Measurements from ENCODE around the gene DLGAP1. TPM values are rescaled to one million over a fixed set of nuclear protein-coding genes. Genes with fewer than 3 reads are reported as not detected.

DLGAP1 gene
- total RNA-seq, 6 experiments from 2014 or later, result 0.19 to 1.3 (median 0.62) TPM

DNA sequence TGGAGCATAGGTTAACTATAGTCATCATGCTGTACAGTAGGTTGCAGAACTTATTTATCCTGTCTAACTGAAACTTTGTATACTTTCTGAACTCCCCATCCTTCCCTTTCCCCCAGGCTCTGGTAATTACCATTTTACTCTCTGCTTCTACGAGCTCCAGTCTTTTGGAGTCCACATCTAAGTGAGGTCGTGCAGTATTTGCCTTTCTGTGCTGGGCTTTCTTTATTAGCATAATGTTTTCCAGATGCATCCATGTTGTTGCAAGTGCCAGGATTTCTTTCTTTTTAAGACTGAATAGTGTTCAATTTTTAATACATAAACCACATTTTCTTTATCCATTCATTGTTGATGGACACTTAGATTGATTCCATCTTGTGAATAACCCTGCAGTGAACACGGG, 541.0 kb downstream of the DLGAP1 start:
- no peak for DNase-seq
- no peak overlapping the region for H3K4me3 Mint-ChIP-seq
- H3K27me3 Mint-ChIP-seq (ENCODE audit: insufficient read depth), result no peaks in the 10 kb centered on the region
- H3K9me3 Mint-ChIP-seq, result no peaks in the 10 kb centered on the region
- TF ChIP-seq CTCF (IDR thresholded peaks at IDR 0.05), result no peak
- peaks cover 47% of the 10 kb centered on the region for H3K4me1 Mint-ChIP-seq (ENCODE audit: low read depth)
- no peaks in the 10 kb centered on the region for H3K36me3 Mint-ChIP-seq (ENCODE audit: low read depth)
- H3K27ac Mint-ChIP-seq, result no peak overlapping the region

- H3K36me3 Mint-ChIP-seq (ENCODE audit: low read depth), result no peaks in the 10 kb centered on the region
Measured at GRCh38 chr18:3912705-3913104, 542.4 kb downstream of the DLGAP1 start.

DNA sequence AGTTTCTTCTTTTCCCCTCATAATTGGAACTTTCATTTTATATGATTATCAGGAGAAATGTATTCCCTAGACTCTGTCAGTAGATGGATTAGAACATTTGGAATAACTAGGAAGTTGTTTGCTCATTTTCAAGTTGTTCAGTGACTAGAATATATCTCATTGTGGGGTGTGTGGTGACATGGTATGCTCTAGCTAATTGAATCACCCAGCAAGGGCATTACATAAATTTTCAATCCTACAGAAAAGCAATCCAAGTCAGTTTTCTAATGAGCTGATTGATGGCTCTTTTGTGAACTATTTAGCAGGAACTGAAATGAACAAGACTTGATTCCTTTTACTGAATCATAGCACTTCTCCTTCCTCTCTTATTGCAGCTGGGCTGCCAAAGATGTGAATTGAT, 543.7 kb downstream of the DLGAP1 start:
- Mint-ChIP-seq H3K27me3 (ENCODE audit: insufficient read depth) (no peaks in the 10 kb centered on the region), H3K9me3 (no peaks in the 10 kb centered on the region), H3K36me3 (ENCODE audit: low read depth) (no peaks in the 10 kb centered on the region), H3K4me3 (no peak overlapping the region), H3K27ac (peak overlapping the region; percentile 76), H3K4me1 (ENCODE audit: low read depth) (peaks cover 49% of the 10 kb centered on the region)
- TF ChIP-seq CTCF (IDR thresholded peaks at IDR 0.05), result no peak
- no peak for DNase-seq

More at GRCh38 chr18:3912705-3913104, 542.4 kb downstream of the DLGAP1 start:
- Mint-ChIP-seq H3K4me3 (no peak overlapping the region), H3K9me3 (no peaks in the 10 kb centered on the region), H3K27me3 (ENCODE audit: insufficient read depth) (no peaks in the 10 kb centered on the region), H3K27ac (peak overlapping the region; percentile 35), H3K4me1 (ENCODE audit: low read depth) (peaks cover 47% of the 10 kb centered on the region)
- no peak for TF ChIP-seq CTCF (IDR thresholded peaks at IDR 0.05)
- DNase-seq, result no peak

- no peak for TF ChIP-seq CTCF (IDR thresholded peaks at IDR 0.05)
- Mint-ChIP-seq H3K4me3 (peak overlapping the region; percentile 36), H3K27ac (peak overlapping the region; percentile 76), H3K36me3 (ENCODE audit: low read depth) (no peaks in the 10 kb centered on the region), H3K4me1 (ENCODE audit: low read depth) (peaks cover 54% of the 10 kb centered on the region), H3K9me3 (no peaks in the 10 kb centered on the region), H3K27me3 (ENCODE audit: insufficient read depth) (no peaks in the 10 kb centered on the region)
- peak; percentile 57 for DNase-seq
Measured at GRCh38 chr18:3910512-3910911, 544.6 kb downstream of the DLGAP1 start.

- no peak for TF ChIP-seq CTCF (IDR thresholded peaks at IDR 0.05)
- Mint-ChIP-seq H3K4me1 (ENCODE audit: low read depth) (peaks cover 55% of the 10 kb centered on the region), H3K27ac (no peak overlapping the region), H3K9me3 (no peaks in the 10 kb centered on the region), H3K36me3 (ENCODE audit: low read depth) (no peaks in the 10 kb centered on the region), H3K4me3 (no peak overlapping the region), H3K27me3 (ENCODE audit: insufficient read depth) (no peaks in the 10 kb centered on the region)
- no peak for DNase-seq
Measured at GRCh38 chr18:3907955-3908354, 547.2 kb downstream of the DLGAP1 start.

Data from HFFc6 (cell line).